Neutrophil (primary cell): ENCODE measurements around the gene RFX8.

ENCODE experiments used
- H3K27ac ChIP-seq: fragments of 200-600 bp; sonication (generic); 2 replicates; pipeline ENCODE4 v1.5.1; 2016; ENCODE audit warnings: mild to moderate bottlenecking, moderate library complexity
- H3K27me3 ChIP-seq: fragments of 200-600 bp; sonication (generic); 2 replicates; pipeline ENCODE4 v1.6.0; 2016; ENCODE audit warnings: mild to moderate bottlenecking
- H3K36me3 ChIP-seq: fragments of 200-600 bp; sonication (generic); 2 replicates; pipeline ENCODE4 v1.5.1; 2017
- H3K4me1 ChIP-seq, 2 experiments: fragments of 200-600 bp in 1 of 2; sonication (generic) in 1 of 2; 1 replicate in 1 of 2; 2 replicates in 1 of 2; pipeline versions ENCODE4 v1.5.1 to v1.6.1; 2013 to 2016; ENCODE audit warnings: low read depth in 1 of 2, low read length in 1 of 2, mild to moderate bottlenecking in 1 of 2, moderate library complexity in 1 of 2; ENCODE audit not compliant: control insufficient read depth in 1 of 2, insufficient read depth in 1 of 2
- H3K4me3 ChIP-seq, 2 experiments: fragments of 200-600 bp in 1 of 2; sonication (generic) in 1 of 2; 1 replicate in 1 of 2; 2 replicates in 1 of 2; pipeline ENCODE4 v1.5.1; 2013 to 2016; ENCODE audit warnings: low read depth in 1 of 2, low read length in 1 of 2, mild to moderate bottlenecking in 1 of 2, moderate library complexity in 1 of 2
- H3K9me3 ChIP-seq: fragments of 200-600 bp; sonication (generic); 2 replicates; pipeline ENCODE4 v1.5.1; 2016
- CTCF ChIP-seq: fragments of 200-600 bp; sonication (generic); IDR thresholded peaks from 2 replicates; pipeline ENCODE4 v1.5.1; 2016; ENCODE audit warnings: antibody characterized with exemption

Gene RFX8

DNA sequence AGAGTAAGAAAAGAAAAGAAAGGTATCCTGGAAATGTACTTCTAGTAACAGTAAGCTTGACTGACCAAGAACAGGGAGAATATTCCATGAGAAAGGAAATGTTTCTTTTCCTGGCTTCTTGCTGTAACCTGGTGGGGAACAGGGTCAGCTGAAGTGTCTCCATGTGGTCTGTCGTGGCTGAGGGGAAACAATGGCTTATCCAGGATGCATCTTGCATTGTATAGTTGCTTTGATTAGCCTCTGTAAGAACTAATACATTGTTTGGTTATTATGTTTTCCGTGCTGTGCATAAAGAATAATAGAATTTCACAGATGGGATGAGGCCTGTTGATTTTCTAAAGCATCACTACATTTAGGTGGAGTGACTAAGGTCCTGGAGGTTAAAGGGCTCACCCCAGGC, 92.5 kb downstream of the RFX8 start:
- Histone ChIP-seq H3K4me1 (peaks cover 12 to 13% of the 10 kb centered on the region in 2 experiments), H3K4me3 (no peak overlapping the region), H3K36me3 (no peaks in the 10 kb centered on the region), H3K27me3 (peaks cover 51% of the 10 kb centered on the region), H3K27ac (no peak overlapping the region), H3K9me3 (no peaks in the 10 kb centered on the region)
- no peak for TF ChIP-seq CTCF

- Histone ChIP-seq H3K9me3 (no peaks in the 10 kb centered on the region), H3K27ac (no peak overlapping the region), H3K4me1 (peaks cover 0 to 4% of the 10 kb centered on the region in 2 experiments), H3K27me3 (peaks cover 31% of the 10 kb centered on the region), H3K4me3 (no peak overlapping the region), H3K36me3 (no peaks in the 10 kb centered on the region)
- TF ChIP-seq CTCF = no peak
Observed at GRCh38 chr2:101380376-101380775, 94.5 kb downstream of the RFX8 start.

DNA sequence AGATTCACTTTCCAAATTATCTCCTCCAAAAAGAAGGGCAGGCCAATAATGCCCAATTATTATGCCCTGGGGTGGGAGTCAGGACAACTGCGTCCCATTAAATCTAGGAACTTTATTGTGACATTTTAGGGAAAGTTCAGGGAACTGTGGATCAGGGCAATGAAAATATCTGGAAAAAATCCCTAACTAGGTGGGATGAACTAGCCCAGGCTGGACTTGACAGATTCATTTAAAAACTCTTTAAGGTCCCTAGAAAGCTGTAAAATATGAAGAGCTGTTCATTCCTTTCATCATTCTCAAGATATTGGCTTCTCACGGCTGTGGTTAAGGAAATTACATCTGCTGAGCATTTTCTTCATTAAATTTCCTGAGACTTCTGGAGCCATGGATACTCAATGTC, 95.8 kb downstream of the RFX8 start:
- H3K27me3 ChIP-seq = peaks cover 18% of the 10 kb centered on the region
- H3K4me1 ChIP-seq = peaks cover 0 to 4% of the 10 kb centered on the region in 2 experiments
- no peak overlapping the region for H3K27ac ChIP-seq
- no peak for TF ChIP-seq CTCF
- H3K9me3 ChIP-seq = no peaks in the 10 kb centered on the region
- no peak overlapping the region for H3K4me3 ChIP-seq
- no peaks in the 10 kb centered on the region for H3K36me3 ChIP-seq

GRCh38 chr2:101375653-101376052, 99.3 kb downstream of the RFX8 start:
- H3K36me3 ChIP-seq = no peaks in the 10 kb centered on the region
- peaks cover 5% of the 10 kb centered on the region for H3K27me3 ChIP-seq
- H3K4me1 ChIP-seq = peaks cover 0 to 4% of the 10 kb centered on the region in 2 experiments
- H3K27ac ChIP-seq = no peak overlapping the region
- TF ChIP-seq CTCF = no peak
- no peak overlapping the region for H3K4me3 ChIP-seq
- no peaks in the 10 kb centered on the region for H3K9me3 ChIP-seq

DNA sequence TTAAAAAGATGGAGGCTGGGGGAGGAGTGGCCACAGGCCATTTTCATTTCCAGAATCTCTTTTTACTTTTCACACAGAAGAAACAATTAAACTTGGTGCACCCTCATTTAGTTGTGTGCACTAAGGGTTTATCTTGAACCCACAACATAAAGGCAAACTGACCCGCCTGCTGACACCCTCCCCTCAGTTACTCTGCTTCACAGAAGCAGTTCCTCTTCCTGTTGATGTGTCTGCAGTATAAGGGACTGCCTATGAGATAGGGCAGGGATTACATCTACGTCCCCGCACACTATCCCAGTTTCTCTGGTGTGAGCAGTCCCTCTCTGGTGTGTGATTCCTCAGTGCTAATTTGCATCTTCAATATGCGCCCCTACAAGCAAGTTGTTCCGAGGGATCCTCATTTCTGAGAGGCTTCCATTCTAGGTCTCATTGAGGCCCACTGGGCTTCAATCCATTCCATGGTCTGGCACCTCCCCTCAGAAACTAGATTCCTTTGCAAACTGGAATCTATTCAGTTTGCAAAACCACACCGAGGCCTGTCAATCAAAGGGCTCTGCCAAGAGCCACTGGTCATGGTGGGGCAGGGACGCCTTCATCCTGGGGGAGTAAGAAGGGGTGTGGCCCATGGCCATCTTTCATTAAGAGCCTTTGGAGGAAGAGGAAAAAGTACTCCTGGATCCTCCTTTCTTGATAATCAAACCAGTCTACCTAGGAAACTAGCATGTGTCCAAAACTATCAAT, 99.9 kb downstream of the RFX8 start:
- no peak for TF ChIP-seq CTCF
- Histone ChIP-seq H3K36me3 (no peaks in the 10 kb centered on the region), H3K4me3 (no peak overlapping the region), H3K27me3 (peaks cover under 1% of the 10 kb centered on the region), H3K9me3 (no peaks in the 10 kb centered on the region), H3K27ac (no peak overlapping the region), H3K4me1 (peaks cover 0 to 4% of the 10 kb centered on the region in 2 experiments)
